Activated CD4-positive, alpha-beta T cell treated with anti-CD3 and anti-CD28 coated beads, Interleukin-2, amount 50 U/mL, for 4 hours (primary cell): ENCODE measurements around the gene AK4.

Experiments
- DNase-seq, 2 experiments: peaks; one replicate each; pipeline ENCODE4 v3.0.0-alpha.2; 2020

AK4 gene

DNA sequence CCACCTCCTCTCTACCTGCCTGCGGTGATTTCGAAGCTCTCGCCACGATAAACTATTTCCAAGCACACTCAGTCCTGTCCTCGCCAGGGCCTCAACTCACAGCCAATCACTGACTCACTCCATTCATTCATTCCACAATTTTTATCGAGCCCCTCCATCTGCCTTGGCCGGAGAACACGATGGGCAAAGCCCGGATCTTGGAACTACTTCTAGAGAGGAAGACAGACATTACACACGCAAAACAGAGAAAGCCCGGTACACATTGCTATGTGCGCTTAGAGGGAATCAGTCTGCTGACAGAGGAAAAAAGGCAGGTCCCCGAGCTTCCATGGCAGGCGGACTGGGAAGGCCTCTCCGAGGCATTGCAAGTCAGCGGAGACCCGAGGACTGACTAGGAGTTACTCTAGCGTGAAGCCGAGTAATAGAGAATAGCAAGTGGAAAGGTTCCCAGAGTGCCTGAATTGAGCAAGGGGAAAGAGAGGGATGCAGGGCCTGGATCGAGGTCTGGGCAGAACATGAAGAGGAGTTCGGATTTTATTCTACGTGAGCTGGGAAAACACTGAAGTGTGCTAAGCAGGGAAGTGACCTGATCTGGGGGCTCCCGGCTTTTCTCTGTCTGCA lies 107.1 kb downstream of the AK4 start:
- no peak for DNase-seq

DNA sequence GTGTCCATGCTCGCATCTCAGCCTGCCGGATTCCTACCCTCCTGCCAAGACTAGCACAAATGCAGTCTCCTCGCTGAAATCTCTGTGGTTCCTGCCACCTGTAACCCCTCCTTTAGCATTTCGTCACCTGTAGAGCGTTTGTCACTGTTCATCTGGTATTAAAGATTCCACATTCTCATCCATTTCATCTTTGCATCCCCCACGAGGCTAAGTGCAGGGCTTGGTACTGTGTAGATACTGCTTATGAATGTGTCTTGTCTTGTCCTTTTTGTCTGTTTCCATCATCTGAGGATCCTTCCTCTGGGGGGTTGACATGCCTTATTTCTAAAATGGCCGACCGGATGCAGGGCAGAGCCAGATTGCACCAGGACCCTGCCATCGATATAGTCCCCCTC lies 107.7 kb downstream of the AK4 start:
- no peak for DNase-seq

DNA sequence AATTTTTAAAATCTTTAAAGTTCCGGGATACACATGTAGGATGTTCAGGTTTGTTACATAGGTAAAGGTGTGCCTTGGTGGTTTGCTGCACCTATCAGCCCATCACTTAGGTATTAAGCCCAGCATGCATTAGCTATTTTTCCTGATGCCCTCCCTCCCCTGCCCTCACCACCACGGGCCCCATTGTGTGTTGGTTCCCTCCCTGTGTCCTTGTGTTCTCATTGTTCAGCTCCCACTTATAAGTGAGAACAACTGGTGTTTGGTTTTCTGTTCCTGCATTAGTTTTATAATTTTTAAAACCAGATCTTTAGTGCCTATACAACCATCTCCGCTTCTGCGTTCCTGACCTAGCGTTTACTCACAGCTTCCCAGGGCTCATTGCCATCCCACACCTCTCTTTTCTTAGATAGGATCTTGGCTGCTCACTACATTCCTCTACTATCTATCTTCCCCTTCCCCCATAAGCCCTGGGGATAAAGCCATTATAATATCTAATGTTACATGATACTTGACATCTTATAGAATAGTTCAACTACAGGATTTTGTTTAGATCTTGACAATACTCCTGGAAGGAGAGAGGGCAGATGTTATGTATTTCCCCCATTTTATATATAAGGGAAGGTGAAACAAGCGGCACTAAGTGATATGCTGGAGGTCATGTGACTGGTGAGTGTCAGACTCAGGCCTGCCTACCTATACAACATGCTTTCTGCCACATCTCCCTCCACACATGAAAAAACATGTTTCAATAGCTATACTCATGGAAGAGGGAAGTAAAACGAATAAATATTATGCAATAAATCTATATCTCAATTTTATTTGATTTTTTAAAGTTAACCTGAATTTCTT lies 109.1 kb downstream of the AK4 start:
- no peak for DNase-seq

DNA sequence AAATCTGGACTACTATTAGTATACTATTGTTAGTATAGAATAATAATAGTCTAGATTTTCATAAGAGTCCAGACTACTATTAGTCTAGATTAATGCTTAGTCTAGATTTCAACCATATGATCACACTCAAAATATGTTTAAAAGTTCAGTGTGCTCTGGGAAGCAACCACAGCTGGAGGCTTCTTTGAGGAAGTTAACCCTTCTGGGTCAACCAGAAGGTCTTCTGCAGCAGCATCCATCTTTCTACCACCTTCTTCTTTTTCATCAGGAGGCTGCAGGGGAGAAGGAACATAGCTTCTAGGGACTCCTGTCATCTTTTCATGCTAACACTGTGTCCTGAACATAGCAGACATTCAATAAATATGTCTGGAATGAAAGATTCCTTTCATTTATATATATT lies 110.1 kb downstream of the AK4 start:
- no peak for DNase-seq

DNA sequence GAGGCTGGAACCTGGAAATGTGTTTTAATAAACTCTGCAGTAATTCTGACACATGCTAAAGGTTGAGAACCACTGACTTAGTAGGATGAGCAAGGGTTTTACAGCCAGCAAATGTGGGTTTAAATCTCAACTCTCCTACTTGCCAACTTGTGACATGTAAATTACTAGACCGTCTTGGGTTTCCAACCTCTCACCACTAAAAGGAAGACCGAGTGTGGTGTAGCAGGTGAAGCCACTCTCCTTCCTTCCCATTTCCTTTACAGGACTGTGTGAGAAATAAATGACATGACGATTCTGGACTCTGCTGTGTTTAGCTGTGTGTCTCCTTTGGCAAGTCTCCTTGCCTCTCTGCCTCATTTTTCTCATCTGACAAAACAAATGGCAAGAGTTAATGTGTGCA lies 111.8 kb downstream of the AK4 start:
- no peak for DNase-seq

DNA sequence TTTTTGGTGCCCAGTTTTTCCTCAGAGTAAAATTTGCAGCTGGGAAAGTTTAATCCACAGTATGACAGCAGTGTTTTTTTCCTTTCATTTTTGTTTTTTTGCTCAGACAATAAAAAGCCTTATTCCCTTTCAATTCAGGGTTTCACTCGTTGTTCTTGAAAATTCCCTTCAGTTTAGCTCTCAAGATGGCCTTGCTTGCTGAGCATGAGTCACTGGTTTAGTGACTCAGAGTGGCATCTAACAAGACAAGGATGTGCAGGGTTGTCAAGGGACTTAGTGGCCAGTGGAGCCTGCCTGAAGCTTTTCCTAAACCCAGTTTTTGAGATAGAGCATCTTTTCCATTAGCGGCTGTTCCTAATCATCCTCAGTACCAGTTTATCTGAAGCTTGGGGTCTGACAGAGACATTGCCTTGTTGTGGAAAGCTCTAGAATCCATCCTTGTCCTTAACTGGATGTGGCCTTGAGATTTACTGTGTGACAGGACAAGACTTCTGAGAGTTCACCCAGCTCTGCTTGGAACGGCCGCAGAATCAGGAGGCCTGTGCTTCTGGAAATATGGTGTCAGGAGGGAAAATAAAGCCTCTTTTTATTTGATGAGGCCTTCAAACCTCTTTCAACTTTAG lies 113.0 kb downstream of the AK4 start:
- no peak for DNase-seq

DNA sequence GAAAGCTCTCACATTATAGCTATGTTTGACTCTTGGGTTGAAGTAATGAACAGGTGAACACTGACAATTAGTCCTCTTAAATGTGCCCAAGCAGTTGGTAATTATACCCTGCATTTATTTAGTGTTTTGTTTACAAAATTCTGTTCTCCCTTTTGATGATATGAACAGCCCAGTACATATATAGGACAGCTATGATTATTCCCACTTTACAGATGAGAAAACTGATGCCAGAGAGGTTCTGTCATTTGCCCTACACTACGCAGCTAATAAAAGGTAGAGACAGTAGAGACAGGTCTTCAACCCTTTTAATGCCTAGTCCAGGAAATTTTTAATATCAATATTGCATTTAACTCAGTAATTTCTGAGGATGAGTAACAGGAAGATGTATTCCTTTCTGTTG lies 115.3 kb downstream of the AK4 start:
- no peak for DNase-seq

DNA sequence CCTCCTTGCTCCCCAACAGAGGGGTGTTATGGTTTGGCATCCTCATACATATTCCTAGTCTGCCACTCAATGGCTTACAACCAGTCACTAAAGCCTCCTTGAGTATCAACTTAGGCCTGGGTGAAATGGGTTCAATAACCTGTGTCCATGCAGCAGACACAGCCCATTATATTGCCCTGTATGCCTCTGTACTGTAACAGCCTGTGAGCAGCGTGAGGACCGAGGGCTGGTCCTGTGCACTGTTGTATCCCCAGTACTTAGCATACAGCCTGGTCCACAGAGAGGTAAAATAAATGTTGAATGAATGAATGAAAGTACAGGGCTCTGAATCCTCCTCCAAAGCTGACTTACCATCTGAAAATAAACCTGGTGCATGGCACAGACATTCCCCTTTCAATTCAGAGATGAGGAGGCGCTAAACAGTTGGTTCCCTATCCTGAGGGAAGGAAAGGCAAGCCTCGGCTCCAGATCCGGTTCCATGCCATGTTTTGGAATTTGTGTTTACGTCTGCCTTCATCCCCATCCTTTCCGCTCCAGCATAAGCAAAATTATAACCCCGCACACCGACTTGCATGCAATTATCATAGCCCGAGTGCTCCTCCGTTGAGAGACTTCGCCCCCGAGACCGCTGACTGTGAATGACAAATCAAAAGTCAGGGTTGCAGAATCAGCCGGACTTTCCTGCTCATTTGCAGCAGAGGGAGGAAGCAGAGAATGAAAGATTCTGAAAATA lies 116.4 kb downstream of the AK4 start:
- DNase-seq, result no peak

DNA sequence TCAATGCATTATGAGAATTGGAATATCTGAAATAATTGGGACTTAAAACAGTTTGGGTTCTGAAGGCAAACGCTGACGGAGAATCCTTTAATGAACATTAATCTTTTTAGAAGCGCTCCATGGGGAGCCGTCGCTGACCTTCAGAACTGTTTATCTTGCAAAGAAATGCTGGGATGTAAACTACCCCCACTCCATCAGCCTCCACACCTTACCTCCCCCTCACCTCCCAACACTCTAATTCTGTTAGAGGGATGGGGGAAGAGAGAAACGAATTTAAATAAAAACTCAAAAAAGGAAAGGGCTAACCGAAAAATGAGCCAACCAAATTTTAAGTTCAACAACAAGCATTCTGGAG lies 117.3 kb downstream of the AK4 start:
- DNase-seq, result no peak

DNA sequence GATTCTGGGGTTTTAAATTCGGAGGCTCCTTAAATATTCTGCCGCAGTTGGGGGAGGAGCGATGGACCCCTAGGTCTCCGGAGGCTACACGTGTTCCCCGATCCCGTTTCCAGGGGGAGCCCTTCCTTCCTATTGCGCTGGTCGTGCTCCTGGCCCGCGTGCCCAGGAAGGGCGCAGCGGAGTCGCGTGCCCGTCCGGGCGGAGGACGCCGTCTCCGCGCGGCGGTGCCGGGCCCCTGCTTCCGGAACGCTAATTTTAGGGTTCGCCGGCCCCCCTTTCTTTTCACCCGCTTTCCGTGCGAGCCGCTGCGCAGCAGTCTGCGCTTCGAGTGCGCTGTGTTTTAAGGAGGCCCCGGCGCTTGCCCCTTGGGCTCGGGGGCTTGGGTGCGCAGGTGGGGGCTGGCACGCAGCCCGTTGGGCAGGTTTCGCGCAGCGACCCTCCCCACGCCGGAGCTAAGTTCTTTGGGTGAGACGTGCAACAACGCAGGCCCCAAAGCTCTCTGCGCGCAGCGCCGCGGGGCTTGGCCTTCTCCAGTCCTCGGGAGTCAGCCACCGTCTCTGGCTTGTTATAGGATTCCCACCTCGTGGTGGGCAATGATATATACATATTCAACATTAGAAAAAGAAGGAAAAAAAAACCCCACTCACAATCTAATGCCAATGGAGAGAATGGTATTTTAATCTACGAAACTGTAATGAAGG lies 117.8 kb downstream of the AK4 start:
- peak; percentile 9 to 16 for DNase-seq

DNA sequence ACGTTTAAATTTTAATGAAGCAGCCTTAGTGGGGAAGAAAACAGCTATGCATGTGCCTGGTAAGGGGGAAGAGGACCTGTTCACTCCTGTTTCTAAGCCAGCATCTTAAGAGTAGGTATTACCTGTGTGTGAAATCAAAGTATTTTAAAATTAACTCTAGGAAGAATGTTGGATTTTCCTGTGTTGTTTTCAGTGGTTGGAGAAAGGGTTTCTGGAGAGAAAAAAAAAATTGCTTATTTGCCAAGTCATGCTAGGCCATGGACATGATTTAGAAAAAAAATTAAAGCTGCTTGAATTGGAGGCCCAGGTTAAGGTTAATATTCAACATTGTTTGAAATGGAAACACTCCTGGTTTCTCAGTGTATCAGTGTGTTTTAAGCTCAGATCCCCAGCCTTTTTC lies 118.5 kb downstream of the AK4 start:
- no peak for DNase-seq

DNA sequence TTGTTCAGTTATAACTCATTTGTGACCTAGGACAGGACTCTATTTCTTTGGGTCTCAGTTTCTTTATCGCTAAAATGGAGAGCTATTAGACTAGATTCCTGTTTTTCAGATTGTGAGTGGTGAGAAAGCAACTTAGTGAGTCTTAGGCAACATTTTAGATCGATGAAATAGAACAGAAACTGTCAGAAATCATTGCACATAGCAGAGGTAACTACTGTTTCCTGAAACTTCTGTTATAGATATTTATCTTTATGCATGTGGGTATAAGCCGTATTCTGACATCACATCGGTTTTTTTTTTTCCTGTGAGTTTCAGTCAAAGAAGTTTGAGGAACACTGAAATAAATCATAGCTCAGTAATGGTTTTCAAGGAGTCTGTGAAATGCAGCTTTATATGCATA lies 119.3 kb downstream of the AK4 start:
- no peak for DNase-seq

DNA sequence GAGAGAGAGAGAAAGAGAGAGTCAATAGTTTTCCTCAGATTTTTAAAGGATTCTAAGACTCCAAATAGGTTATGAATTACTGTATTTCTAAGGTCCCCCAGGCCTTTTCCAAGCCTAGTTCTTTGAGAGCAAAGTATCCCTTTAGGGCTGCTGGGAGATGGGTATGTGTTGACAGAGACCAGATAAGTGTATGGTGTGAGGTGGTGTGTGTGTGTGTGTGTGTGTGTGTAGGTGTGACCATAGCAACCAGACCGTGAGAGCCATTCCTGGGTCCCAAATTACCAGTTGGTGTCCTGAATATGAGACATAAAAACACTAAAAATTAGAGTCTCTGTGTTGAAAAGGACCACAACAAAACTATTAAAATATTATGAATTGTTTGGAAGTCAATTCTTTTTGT lies 119.7 kb downstream of the AK4 start:
- no peak for DNase-seq

DNA sequence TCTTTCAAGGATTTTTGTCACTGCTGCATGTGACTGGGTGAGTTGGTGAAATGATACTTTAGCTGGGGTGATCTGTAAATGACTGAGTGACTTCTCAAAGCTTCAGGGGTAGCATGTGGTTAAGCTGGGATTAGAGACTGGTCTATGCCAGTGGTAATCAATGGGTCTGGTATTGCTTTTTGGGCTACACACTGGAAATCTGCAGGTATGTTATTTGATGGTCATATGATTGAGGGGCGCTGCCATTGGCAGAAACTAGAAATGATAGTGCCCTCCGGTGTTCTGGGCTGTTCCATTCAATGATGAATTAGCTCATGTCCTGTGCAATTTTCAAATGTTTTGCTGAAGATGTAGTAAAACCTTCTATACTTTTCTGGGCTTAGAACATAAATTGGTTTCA lies 121.6 kb downstream of the AK4 start:
- no peak for DNase-seq

DNA sequence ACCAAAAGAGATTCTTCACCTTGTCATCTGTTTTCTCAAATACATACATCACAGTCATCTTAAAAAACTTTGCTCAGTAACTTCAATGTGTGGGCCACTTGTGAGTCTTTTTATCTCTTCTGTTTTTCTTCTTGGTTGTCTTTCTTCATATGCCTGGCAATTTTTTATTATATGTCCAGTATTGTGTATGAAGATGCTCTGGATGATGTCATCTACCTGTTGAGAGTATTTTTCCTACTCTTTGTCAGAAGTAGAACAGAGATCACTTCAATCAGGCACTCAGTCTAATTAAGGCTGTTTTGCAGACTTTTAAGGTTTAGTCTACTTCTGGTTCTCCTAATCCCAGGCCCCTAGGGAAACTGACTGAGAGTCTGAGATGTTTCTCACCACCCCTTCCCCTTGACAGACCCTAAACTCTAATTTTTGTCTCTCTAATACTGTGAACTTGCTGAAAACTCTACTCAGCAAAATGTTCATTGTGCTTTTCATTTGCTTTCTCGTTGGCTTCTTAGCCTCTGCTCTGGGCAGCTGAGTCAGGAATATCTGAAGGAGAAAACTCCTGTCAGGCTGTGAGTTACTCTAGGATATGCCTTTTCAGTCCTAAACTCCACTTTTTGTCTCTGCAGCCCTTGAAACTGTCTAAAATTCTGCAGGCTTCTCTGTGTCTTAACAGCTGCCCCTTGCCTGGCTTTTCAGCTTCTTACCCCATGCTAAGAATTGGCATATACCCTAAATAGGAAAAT lies 128.4 kb downstream of the AK4 start:
- no peak for DNase-seq

DNA sequence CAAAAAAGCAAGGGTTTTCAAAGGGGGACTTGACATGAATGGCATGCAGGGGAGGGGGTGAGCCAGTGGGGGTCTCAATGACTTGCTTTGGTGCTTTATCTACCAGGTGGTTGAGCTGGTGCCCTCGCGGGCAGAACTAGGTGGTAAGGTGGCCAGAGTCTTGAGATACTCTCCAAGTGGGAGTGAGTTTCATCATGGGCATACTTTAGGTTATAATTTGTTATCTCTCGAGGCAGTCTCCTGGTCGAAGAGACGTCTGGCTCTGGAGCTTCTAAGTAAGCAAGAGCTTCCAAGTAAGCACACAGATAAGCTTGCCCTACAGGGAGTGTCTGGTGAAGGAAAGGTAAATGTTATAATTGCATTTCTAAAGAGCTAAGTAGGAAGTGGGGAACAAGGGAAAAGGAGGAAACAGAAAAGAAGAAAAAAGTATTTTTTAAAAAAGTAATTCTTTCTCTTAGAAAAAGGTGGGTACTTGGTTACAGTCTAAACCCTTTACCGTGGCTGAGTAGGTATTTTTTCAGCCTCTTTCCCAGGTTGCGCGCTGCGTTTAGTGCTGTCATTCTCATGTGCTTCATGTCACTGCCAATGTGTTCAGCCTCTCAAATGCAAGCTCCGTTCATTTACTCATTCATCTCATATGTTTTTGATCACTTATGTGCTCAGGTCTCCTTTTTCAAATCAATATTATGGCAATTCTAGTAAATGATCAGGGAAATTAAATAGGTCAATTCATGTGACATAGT lies 129.8 kb downstream of the AK4 start:
- DNase-seq, result no peak

DNA sequence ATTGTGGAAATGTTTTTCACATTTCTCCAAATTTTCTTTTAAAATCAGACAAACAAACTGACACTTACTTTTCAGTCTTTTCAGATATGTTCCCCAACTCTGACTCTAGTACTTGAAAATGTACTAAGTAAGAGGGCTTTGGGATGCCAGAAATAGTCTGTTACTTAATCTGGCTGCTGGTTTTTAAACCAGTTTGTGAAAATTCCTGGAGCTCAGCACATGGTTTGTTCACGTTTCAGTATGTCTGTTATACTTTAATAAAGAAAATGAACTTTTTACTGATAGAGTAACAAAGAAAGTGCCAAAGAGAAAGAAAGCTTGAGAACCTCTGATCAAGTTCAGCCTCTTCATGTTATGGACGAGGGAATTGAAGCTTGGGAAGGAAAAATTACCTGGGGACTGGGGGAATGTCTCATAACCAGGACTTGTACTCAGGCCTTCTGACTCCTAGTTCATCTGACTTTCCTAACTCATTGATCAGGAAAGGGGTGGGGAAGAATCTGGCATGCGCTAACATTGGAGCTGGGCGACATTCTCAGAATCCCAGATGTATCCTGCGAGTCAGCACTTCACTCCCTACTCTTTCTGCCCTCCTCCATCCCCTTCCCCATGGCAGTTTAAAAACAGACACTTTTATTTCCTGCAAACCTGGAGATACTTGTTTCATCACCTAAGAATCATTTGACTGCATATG lies 130.5 kb downstream of the AK4 start:
- no peak for DNase-seq

DNA sequence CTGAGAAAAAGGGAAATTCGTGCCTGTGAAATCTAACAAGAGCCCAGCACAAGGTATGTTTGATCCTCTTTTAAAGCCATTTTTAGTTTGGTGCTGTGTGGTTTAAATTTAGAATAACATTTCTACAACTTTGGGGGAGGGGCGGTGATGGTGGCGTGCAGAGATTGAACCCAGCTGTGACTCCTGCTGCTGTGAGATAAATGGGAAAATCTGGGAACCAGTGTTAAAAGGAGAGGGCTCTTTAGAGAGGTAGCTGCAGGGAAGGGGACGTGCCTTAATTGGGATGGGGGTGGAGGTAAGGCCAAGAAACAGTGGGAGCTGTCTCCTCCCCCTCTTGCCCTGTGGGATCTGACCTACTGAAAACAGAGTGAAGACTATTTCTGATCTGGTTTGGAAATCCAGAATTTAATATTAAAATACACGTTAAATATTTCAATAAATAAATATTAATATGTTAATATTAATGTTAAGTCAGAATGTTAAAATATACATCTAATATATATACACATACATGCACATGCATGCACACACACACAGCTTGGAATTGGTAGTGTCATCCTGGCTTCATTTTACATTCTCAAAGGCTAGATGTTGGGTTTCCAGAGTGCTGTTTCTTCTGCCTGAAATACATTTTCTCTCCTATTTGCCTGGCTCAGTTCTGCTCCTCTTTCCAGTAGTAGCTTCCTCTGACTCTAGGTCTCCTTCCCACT lies 131.2 kb downstream of the AK4 start:
- DNase-seq, result no peak
